GM12878 (cell line): Measurements from ENCODE around the gene GNG3. TPM values are rescaled to one million over a fixed set of nuclear protein-coding genes. Genes with fewer than 3 reads are reported as not detected.

Source experiments
- ATAC-seq: fragments of 200-7000 bp; cut with Tn5 transposase; 3 replicates; pipeline ENCODE4 v1.9.1; 2020; ENCODE audit warnings: mild to moderate bottlenecking, moderate library complexity
- BruUV-seq: library from RNA; stranded (reverse); fragments of 400-500 nt; replicated peaks from 2 replicates; lab custom pipeline; 2021; lab: Mats Ljungman, UMichigan
- CTCF ChIA-PET: fragments of 300-600 bp; sonication (Branson Sonifier 250); formaldehyde crosslinking; extraction: SDS; loops from one replicate; lab custom pipeline; 2021; ENCODE audit warnings: inconsistent platforms; lab: Yijun Ruan, JAX
- POLR2A ChIA-PET: fragments of 350-600 bp; formaldehyde crosslinking; extraction: SDS; loops from one replicate; lab custom pipeline; 2021; ENCODE audit warnings: inconsistent platforms; lab: Charles Lee
- RAD21 ChIA-PET: fragments of 300-600 bp; sonication (Branson Sonifier 250); formaldehyde crosslinking; loops from one replicate; lab custom pipeline; 2023; ENCODE audit warnings: antibody characterized with exemption; ENCODE audit not compliant: unreplicated experiment; lab: Charles Lee
- SMC1A ChIA-PET: fragments of 300-600 bp; sonication (Branson Sonifier 250); formaldehyde crosslinking; loops from one replicate; lab custom pipeline; 2023; ENCODE audit not compliant: unreplicated experiment, uncharacterized antibody; lab: Charles Lee
- DNase-seq: peaks from one replicate; pipeline ENCODE4 v3.0.0-alpha.2; 2011; ENCODE audit warnings: low read depth, low spot score
- FAIRE-seq: peaks from 3 replicates; lab custom pipeline; 2011; peaks lifted over from hg19 to GRCh38; lab: Jason Lieb, UNC
- H2AFZ ChIP-seq: 2 replicates; pipeline ENCODE4 v1.6.0; 2011; ENCODE audit warnings: low read depth, low read length, control low read depth; ENCODE audit not compliant: control insufficient read depth
- H3K27ac ChIP-seq: 2 replicates; pipeline ENCODE4 v1.5.1; 2011; ENCODE audit warnings: control low read depth; ENCODE audit not compliant: control insufficient read depth, insufficient read depth
- H3K27me3 ChIP-seq, 2 experiments: replicated peaks in 1 of 2; 2 replicates each; pipeline versions ENCODE4 v1.6.0 to v1.6.1; 2011; ENCODE audit warnings: low read length in 1 of 2; ENCODE audit not compliant: control insufficient read depth in 2 of 2, insufficient read depth in 2 of 2
- H3K36me3 ChIP-seq, 2 experiments: 2 replicates each; pipeline ENCODE4 v1.5.1; 2011; ENCODE audit warnings: low read length in 1 of 2; ENCODE audit not compliant: control insufficient read depth in 2 of 2, insufficient read depth in 2 of 2
- H3K4me1 ChIP-seq: 2 replicates; pipeline ENCODE4 v1.6.1; 2011; ENCODE audit warnings: mild to moderate bottlenecking, low read length, moderate library complexity, mixed read lengths; ENCODE audit not compliant: control insufficient read depth, insufficient read depth
- H3K4me2 ChIP-seq: 2 replicates; pipeline ENCODE4 v1.6.0; 2011; ENCODE audit warnings: control low read depth; ENCODE audit not compliant: control insufficient read depth, insufficient read depth
- H3K4me3 ChIP-seq: fragments of 200-600 bp; sonication (generic); 2 replicates; pipeline ENCODE4 v1.5.1; 2016
- H3K79me2 ChIP-seq: 2 replicates; pipeline ENCODE4 v1.6.0; 2011; ENCODE audit warnings: low read length; ENCODE audit not compliant: control insufficient read depth, insufficient read depth
- H3K9ac ChIP-seq: 2 replicates; pipeline ENCODE4 v1.8.0; 2011; ENCODE audit warnings: low read length, control low read depth, mixed read lengths; ENCODE audit not compliant: control insufficient read depth, insufficient read depth
- H3K9me3 ChIP-seq: replicated peaks from 3 replicates; pipeline ENCODE4 v1.5.1; 2011; ENCODE audit warnings: mild to moderate bottlenecking, low read length; ENCODE audit not compliant: control insufficient read depth, insufficient read depth
- H4K20me1 ChIP-seq: 2 replicates; pipeline ENCODE4 v1.6.0; 2011; ENCODE audit not compliant: control insufficient read depth, insufficient read depth
- ATF2 ChIP-seq: IDR thresholded peaks from 2 replicates; pipeline ENCODE4 v1.6.1; 2012; ENCODE audit warnings: low read length, inconsistent platforms
- IRF4 ChIP-seq: IDR thresholded peaks from 2 replicates; pipeline ENCODE4 v1.6.1; 2011; ENCODE audit warnings: low read depth, low read length
- JUND ChIP-seq: IDR thresholded peaks from 2 replicates; pipeline ENCODE4 v1.6.1; 2012; ENCODE audit warnings: low read depth, mild to moderate bottlenecking, low read length, improper control_type of control experiment, moderate library complexity
- NFYB ChIP-seq: IDR thresholded peaks from 2 replicates; pipeline ENCODE4 v1.6.1; 2011; ENCODE audit warnings: low read depth, mild to moderate bottlenecking, low read length, improper control_type of control experiment, moderate library complexity; ENCODE audit not compliant: insufficient read depth
- RELB ChIP-seq: fragments of 450-650 bp; IDR thresholded peaks from 2 replicates; pipeline ENCODE4 v1.6.1; 2017; ENCODE audit warnings: low read depth, mild to moderate bottlenecking, moderate library complexity
- STAT3 ChIP-seq: IDR thresholded peaks from 2 replicates; pipeline ENCODE4 v1.6.1; 2011; ENCODE audit warnings: low read depth, low read length, improper control_type of control experiment
- WRNIP1 ChIP-seq: IDR thresholded peaks from 2 replicates; pipeline ENCODE4 v1.6.1; 2011; ENCODE audit warnings: low read depth, low read length, improper control_type of control experiment, borderline replicate concordance
- ZBTB40 ChIP-seq: fragments of 450-650 bp; IDR thresholded peaks from 2 replicates; pipeline ENCODE4 v1.6.1; 2016; ENCODE audit warnings: mild to moderate bottlenecking, moderate library complexity, borderline replicate concordance
- ZZZ3 ChIP-seq: IDR thresholded peaks from 2 replicates; pipeline ENCODE4 v1.6.1; 2011; ENCODE audit warnings: low read depth; ENCODE audit not compliant: control insufficient read depth, insufficient read length
- WGBS: methylation state at CpG from one replicate; pipeline ENCODE4 v1.1.6; 2016; ENCODE audit warnings: low lambda C conversion rate; ENCODE audit not compliant: insufficient replicate concordance, insufficient coverage; ENCODE audit errors: missing lambda C conversion rate; 5-methylcytosine and 5-hydroxymethylcytosine counted together
- in situ Hi-C: fragments of 300-500 bp; cut with MboI; formaldehyde crosslinking; loops from 9 replicates; pipeline ENCODE4 v1.14.3; 2018; ENCODE audit warnings: mixed read lengths
- intact Hi-C: fragments of 100-400 bp; cut with micrococcal nuclease; formaldehyde crosslinking; loops from one replicate; pipeline ENCODE4 v1.14.2; 2022; ENCODE audit not compliant: unreplicated experiment
- polyA plus RNA-seq, 11 experiments: library from polyadenylated mRNA; depleted of rRNA in 4 of 11; unstranded in 6 of 11; stranded (reverse) in 5 of 11; fragments of >200 nt; fragmentation: Nextera tagmentation in 4 of 11; fragmentation: Illumina TruSeq in 1 of 11; extraction: Ambion mirVana in 4 of 11; extraction: Trizol in 1 of 11; gene quantifications; 1 replicate in 1 of 11; 2 replicates in 10 of 11; pipeline versions ENCODE4 v1.2.1 to v1.2.3, GENCODE V29; 2011 to 2016; ENCODE audit warnings: inconsistent platforms in 2 of 11, missing spikeins in 2 of 11, low read depth in 1 of 11
- total RNA-seq, 4 experiments: library from RNA; depleted of rRNA in 3 of 4; stranded (reverse); fragments of >200 nt in 3 of 4; fragmentation: Illumina TruSeq in 1 of 4; extraction: Trizol in 1 of 4; gene quantifications; 2 replicates each; pipeline versions ENCODE4 v1.2.1 to v1.2.3, GENCODE V29; 2013 to 2021
- TF ChIP-seq, protein P1 (sequence below): IDR thresholded peaks from 2 replicates; pipeline ENCODE4 v1.6.1; 2012; ENCODE audit warnings: low read depth, low read length, improper control_type of control experiment

Gene GNG3
- total and polyA plus RNA-seq, 10 of the 15 experiments (the other 5 are each of a cell fraction or from before 2014, with no cell fraction given), result 0.27 to 0.83 (median 0.57) TPM; not detected in 5

GRCh38 chr11:62678770-62679696 is 28.4 kb upstream of the GNG3 start, which contains the start of gene UBXN1:
UBXN1 (minus strand) TSS chr11:62679073; CDS start chr11:62678923, 150 bp downstream.
- ChIA-PET POLR2A (interaction anchor here (0.6 to 9.7 kb wide), 9 partner anchors 9 to 175 kb away, joined by 3 to 83 read pairs (median 4); partner anchors contain the start of genes C11orf98, CSKMT, EEF1G and HNRNPUL2), RAD21 (interaction anchor here (0.6 to 1.9 kb wide), 5 partner anchors 14 to 254 kb away, joined by 3 to 8 read pairs (median 4); partner anchors contain the start of genes C11orf98, CSKMT and INTS5), CTCF (interaction anchor here (1.0 to 2.9 kb wide), 6 partner anchors 11 to 284 kb away, joined by 3 to 24 read pairs (median 6); no protein-coding TSS in a partner anchor), SMC1A (interaction anchor here (1.0 to 1.6 kb wide), 2 partner anchors 13 to 79 kb away, joined by 3 read pairs; no protein-coding TSS in a partner anchor)
- H3K27ac ChIP-seq, result peak within 1 kb of the TSS; percentile 94
- intact Hi-C loops (no loop called here), in situ Hi-C loops (no loop called here)
- peak within 1 kb of the TSS; percentile 89 for H3K4me3 ChIP-seq
- peaks cover 0 to 10% of the 10 kb centered on the region in 2 experiments; a peak in 1 of 4 replicates for H3K36me3 ChIP-seq
- ATAC-seq, result peak; percentile 90
- H3K9ac ChIP-seq, result peak within 1 kb of the TSS; percentile 94
- H3K9me3 ChIP-seq, result no peaks in the 10 kb centered on the region
- TSS peak; percentile 88 for BruUV-seq
- WGBS, result 9% methylated on average over 54 of the region's 55 CpGs
- no peaks in the 10 kb centered on the region; the same call in 1 of the 2 replicates for H4K20me1 ChIP-seq
- peak; percentile 84 for FAIRE-seq
- H2AFZ ChIP-seq, result peak within 1 kb of the TSS; percentile 78
- H3K27me3 ChIP-seq, result no peaks in the 10 kb centered on the region
- peak within 1 kb of the TSS; percentile 77 for H3K4me2 ChIP-seq
- peaks cover 11% of the 10 kb centered on the region for H3K4me1 ChIP-seq
- DNase-seq, result no peak
- H3K79me2 ChIP-seq, result peaks cover 20% of the 10 kb centered on the region
- no peak for TF ChIP-seq NFYB
- no peak for TF ChIP-seq JUND
- peak; percentile 96 for TF ChIP-seq RELB
- no peak for TF ChIP-seq IRF4
- TF ChIP-seq ZZZ3, result no peak
- TF ChIP-seq STAT3, result no peak
- no peak for TF ChIP-seq ATF2
- no peak for TF ChIP-seq WRNIP1
- TF ChIP-seq ZBTB40, result peak; percentile 92
- TF ChIP-seq, protein P1, sequence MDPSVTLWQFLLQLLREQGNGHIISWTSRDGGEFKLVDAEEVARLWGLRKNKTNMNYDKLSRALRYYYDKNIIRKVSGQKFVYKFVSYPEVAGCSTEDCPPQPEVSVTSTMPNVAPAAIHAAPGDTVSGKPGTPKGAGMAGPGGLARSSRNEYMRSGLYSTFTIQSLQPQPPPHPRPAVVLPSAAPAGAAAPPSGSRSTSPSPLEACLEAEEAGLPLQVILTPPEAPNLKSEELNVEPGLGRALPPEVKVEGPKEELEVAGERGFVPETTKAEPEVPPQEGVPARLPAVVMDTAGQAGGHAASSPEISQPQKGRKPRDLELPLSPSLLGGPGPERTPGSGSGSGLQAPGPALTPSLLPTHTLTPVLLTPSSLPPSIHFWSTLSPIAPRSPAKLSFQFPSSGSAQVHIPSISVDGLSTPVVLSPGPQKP, result peak; percentile 69
